Motor neuron (in vitro differentiated cells): ENCODE results near the gene ALAS2. TPM values are rescaled to one million over a fixed set of nuclear protein-coding genes. Genes with fewer than 3 reads are reported as not detected.
"Not testable (repeated sequence)": the region's sequence is repeated elsewhere in the genome, so short reads cannot be mapped to it uniquely, and the experiment has no call there.

ENCODE experiments used
- ATAC-seq, 8 experiments: fragments of 200-7000 bp; cut with Tn5 transposase; replicated peaks in 6 of 8; 2 replicates each; pipeline ENCODE4 v1.8.0; 2021; ENCODE audit warnings: mild to moderate bottlenecking in 8 of 8, moderate library complexity in 8 of 8
- H3K27ac ChIP-seq, 2 donors: fragments of 250-450 bp; sonication (Bioruptor Pico); 2 replicates each; pipeline ENCODE4 v1.9.0; 2021; ENCODE audit warnings: antibody characterized with exemption in 2 of 2, mild to moderate bottlenecking in 2 of 2, moderate library complexity in 1 of 2
- H3K4me1 ChIP-seq, 2 donors: fragments of 250-450 bp; sonication (Bioruptor Pico); replicated peaks in 1 of 2; 2 replicates each; pipeline ENCODE4 v1.6.1; 2021; ENCODE audit warnings: antibody characterized with exemption in 2 of 2, mild to moderate bottlenecking in 2 of 2, moderate library complexity in 1 of 2
- H3K4me3 ChIP-seq, 5 donors: fragments of 250-450 bp; sonication (Bioruptor Pico); 2 replicates each; pipeline ENCODE4 v1.9.0; 2021; ENCODE audit warnings: antibody characterized with exemption in 5 of 5, mild to moderate bottlenecking in 5 of 5, moderate library complexity in 4 of 5
- WGBS, 10 experiments: fragments of 450-650 bp; shearing (Covaris generic); methylation state at CpG; one replicate each; pipeline ENCODE4 v1.0.0; 2022; 5-methylcytosine and 5-hydroxymethylcytosine counted together
- in situ Hi-C, 9 experiments: fragments of 400-800 bp; cut with MboI; loops; one replicate each; pipeline ENCODE4 v1.15.0; 2021; ENCODE audit warnings: low sequenced_read_pairs in 9 of 9, low pct_unique_long_range_greater_than_20kb in 2 of 9; ENCODE audit not compliant: unreplicated experiment in 9 of 9
- total RNA-seq, 8 experiments: library from RNA; unstranded; fragments of 300-600 nt; gene quantifications; 2 replicates each; pipeline versions ENCODE4 v1.2.3 to v1.2.4, GENCODE V29; 2022

The ALAS2 gene
- total RNA-seq, 8 experiments from 2014 or later, result 0.09 TPM; not detected in 7

DNA sequence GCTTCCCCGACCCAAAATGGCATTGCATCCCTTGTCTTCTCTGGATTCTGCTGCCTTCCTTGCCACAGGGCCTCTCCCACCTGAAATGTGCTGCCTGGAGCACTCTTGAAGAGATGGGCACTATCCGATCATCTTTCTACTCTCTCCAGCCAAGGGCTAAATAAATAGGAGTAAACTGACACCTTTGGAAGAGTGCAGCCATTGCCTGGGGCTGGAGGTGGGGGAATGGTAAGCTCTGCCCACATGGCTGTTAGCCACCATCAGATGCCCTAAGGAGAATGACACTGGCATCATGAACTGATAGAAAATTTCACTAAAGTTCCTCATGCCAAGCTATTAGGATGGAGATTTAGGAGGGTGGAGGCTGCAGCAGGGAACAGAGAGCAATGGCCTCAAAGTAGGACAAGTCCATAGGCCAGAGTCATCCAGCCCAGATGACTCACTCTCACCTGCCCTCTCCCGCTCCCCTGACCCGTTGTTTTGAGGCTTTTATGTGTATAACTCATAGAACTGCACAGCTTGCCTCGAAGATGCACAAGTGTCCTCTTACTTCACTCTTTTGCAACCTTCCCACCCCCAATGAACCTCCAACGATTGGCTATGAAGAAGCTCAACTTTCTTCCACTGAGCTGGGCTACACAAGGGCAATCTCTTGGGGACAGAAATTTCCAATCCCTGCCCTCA lies 36.0 kb downstream of the ALAS2 start:
- no peak for ATAC-seq
- H3K4me1 ChIP-seq, result peaks cover 0 to 6% of the 10 kb centered on the region in 2 donors
- in situ Hi-C loops, result no loop called here
- 17 to 80% (median 58%) methylated on average over 1 to 3 of the region's 6 CpGs; no CpG with 5 or more reads in 6 of the 10 experiments for WGBS, 10 experiments
- no peak overlapping the region for H3K27ac ChIP-seq
- no peak overlapping the region for H3K4me3 ChIP-seq

DNA sequence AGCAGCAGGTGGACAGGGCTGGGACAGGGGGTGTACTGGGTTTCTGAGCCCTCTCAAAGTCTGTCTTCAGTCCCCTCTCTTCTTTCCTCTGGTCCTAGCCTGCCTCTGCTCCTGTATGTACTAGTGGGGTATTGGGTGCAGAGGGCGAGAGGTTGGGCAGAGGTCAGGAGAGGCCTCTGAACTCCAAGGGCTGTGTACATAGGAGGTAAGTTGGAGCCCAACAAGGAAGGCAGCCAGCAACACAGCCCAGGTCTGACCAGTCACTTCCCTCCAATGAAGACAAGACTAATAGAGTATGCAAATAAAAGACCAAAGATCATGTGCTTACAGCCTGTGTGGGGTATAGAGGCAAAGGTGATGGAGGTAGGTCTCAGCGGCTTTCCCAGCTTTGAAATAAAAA lies 36.7 kb downstream of the ALAS2 start, which contains the start of gene PFKFB1:
TSS of gene PFKFB1 (minus strand) at position 90 of the 400 bp plus-strand sequence. CDS start 181 bp downstream, outside the sequence.
- in situ Hi-C loops, result no loop called here

DNA sequence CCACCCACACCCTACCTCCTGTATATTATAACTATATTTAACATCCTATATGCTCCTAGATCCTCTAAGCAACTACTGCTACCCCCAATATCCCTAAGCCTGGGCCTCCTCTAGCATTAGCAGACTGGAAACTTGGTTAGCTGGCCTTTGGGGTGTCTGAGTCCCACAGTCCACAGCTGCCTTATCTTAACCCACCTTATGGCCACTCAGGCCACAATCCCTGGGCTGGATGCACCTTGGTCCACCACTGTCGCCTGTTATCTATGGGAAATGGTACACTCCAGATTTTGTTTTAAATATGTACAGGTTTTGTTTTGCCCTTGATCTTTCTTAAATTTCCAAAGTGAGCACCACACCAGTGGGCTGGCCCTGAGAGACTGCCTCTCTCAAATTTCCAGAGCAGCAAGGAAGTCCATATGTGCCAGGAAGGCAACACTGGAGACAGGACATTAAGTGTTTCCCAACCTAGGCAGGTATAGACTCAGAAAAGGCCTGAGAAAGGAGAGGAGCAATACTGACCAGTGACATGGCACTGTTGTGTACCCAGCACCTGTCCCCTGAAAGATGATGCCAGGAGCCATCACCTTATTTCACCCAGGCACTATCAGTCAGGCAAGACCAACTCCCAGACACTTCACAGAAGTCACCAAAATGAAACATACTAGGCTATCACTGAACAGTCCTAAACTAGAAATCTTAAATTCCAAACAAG lies 37.7 kb downstream of the ALAS2 start:
- Histone ChIP-seq H3K4me1 (no peaks in the 10 kb centered on the region), H3K4me3 (no peak overlapping the region), H3K27ac (no peak overlapping the region)
- 25 to 100% methylated on average over 1 of the region's 1 CpG; no CpG with 5 or more reads in 8 of the 10 experiments for WGBS, 10 experiments
- no peak for ATAC-seq
- in situ Hi-C loops, result no loop called here

More for the DNA sequence above, 36.7 kb downstream of the ALAS2 start, which contains the start of gene PFKFB1:
- Histone ChIP-seq H3K27ac (no peak within 1 kb of the TSS), H3K4me1 (peaks cover 0 to 4% of the 10 kb centered on the region in 2 donors), H3K4me3 (no peak within 1 kb of the TSS)
- ATAC-seq, result no peak
- 7 to 44% methylated on average over 2 of the region's 2 CpGs; no CpG with 5 or more reads in 8 of the 10 experiments for WGBS, 10 experiments

DNA sequence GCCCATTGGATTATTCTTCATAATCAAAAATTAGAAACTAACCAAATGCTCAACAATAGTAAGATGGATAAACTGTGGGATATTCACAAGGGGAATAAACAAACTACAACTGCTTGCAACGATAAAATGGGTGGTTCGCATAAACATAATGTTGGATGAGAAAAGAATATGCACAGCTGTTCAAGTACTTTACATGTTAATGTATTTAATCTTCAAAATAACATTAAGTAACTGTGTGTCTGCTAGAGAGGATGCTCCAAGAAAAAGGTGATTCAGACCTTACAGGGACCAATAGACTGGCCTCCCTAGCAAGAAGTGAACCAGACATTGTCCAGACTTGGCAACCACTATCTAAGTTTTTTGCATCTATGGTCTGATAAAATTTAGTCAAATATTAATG lies 39.1 kb downstream of the ALAS2 start:
- no peak overlapping the region for H3K4me3 ChIP-seq
- in situ Hi-C loops, result no loop called here
- WGBS, 10 experiments, result 30 to 63% methylated on average over 2 of the region's 2 CpGs; no CpG with 5 or more reads in 8 of the 10 experiments
- no peaks in the 10 kb centered on the region for H3K4me1 ChIP-seq
- no peak overlapping the region for H3K27ac ChIP-seq
- ATAC-seq, result peak in 3 of 8 experiments; percentile 71 to 94 (median 81)

DNA sequence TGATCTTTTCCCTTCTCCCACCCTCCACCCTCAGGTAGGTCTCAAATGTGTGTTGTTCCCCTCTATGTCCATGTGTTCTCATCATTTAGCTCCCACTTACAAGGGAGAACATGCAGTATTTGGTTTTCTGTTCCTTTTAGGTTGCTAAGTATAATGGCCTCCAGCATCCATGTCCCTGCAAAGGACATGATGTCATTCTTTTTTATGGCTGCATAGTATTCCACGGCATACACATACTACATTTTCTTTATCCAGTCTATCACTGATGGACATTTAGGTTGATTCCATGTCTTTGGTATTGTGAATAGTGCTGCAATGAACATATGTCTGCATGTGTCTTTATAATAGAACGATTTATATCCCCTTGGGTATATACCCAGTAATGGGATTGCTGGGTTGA lies 47.5 kb downstream of the ALAS2 start:
- H3K4me1 ChIP-seq, in situ Hi-C loops, H3K4me3 ChIP-seq, ATAC-seq, H3K27ac ChIP-seq: not testable (repeated sequence)
- 33 to 100% (median 56%) methylated on average over 1 to 2 of the region's 2 CpGs; no CpG with 5 or more reads in 6 of the 10 experiments for WGBS, 10 experiments

DNA sequence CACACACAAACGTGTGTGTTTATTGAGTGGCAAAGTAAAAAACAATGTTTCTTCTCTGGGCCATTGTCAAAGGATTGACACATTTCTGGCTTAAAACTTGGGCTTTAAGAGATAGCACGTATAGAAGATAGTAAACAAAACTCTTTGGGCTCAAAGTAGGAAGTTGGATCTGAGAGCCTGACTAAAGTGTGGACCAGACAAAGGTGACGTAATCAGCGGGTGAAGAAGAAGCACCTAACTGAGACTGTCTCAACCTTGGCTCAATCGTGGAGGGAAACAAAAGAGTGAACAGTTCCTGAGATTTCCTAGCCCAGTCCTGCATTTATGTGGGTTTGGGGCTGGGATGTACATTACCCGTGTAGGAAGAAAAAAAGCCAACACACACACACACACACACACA lies 50.4 kb downstream of the ALAS2 start:
- 17 to 100% (median 28%) methylated on average over 1 to 5 of the region's 6 CpGs; no CpG with 5 or more reads in 7 of the 10 experiments for WGBS, 10 experiments
- no peak for ATAC-seq
- Histone ChIP-seq H3K27ac (no peak overlapping the region), H3K4me1 (no peaks in the 10 kb centered on the region), H3K4me3 (no peak overlapping the region)
- in situ Hi-C loops, result no loop called here

DNA sequence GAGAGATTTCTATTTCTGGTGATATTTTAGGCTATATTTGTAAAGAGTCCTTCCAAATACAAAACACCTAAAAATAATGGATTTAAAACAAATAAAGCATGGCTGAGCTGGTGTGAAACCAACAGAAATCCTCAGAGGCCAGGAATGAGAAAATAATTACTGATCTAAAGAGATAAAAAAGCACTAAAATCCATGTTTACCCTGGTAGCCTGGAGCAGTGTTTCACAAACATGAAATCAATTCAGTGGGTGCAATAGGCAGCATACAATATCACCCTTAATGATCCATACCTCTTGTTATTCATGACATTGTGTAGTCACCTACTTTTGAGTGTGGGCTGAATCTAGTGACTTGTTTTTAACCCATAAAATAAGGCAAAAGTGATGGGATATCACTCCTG lies 51.3 kb downstream of the ALAS2 start:
- in situ Hi-C loops, result no loop called here
- ATAC-seq, result no peak
- Histone ChIP-seq H3K27ac (no peak overlapping the region), H3K4me3 (no peak overlapping the region), H3K4me1 (no peaks in the 10 kb centered on the region)

DNA sequence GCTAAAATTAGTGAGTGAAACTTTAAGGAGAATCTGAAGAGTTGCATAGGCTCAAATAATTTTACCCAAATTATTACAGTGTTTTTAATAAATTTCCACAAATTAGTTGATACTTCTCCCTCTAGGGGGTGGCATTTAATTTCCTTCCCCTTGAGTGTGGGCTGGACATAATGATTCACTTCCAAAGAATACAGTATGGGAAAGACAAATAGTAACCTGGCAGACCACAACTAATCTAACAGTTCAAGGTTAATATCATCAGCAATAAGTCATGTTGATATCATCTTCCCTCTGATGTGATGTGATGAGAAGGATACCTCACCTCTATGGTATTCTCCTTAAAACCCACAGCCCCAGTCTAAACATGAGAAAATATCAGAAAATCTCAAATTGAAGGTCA lies 52.3 kb downstream of the ALAS2 start:
- no peak for ATAC-seq
- no peak overlapping the region for H3K27ac ChIP-seq
- no peak overlapping the region for H3K4me3 ChIP-seq
- in situ Hi-C loops, result no loop called here
- H3K4me1 ChIP-seq, result no peaks in the 10 kb centered on the region

DNA sequence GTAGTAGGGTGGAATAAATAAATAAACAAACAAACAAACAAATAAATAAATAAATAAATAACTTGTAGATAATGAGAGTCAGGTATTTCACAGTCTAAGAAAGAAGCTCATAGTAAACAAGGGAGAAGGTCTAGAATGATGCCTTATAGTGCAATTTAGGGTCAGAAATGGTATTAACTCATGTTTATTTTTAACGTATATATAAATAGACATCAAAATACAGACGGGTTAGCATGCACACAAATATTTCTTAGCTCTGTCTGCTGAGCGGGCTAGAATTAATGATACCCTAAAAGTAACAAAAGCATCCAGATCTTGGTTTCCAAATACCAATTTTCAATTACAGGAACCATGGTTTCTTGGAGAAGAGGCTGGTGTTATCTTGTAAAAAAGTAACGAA lies 53.4 kb downstream of the ALAS2 start:
- Histone ChIP-seq H3K4me3 (no peak overlapping the region), H3K27ac (no peak overlapping the region), H3K4me1 (no peaks in the 10 kb centered on the region)
- no peak for ATAC-seq
- WGBS, 10 experiments, result 0 to 83% (median 34%) methylated on average over 1 to 4 of the region's 4 CpGs; no CpG with 5 or more reads in 2 of the 10 experiments
- in situ Hi-C loops, result no loop called here

DNA sequence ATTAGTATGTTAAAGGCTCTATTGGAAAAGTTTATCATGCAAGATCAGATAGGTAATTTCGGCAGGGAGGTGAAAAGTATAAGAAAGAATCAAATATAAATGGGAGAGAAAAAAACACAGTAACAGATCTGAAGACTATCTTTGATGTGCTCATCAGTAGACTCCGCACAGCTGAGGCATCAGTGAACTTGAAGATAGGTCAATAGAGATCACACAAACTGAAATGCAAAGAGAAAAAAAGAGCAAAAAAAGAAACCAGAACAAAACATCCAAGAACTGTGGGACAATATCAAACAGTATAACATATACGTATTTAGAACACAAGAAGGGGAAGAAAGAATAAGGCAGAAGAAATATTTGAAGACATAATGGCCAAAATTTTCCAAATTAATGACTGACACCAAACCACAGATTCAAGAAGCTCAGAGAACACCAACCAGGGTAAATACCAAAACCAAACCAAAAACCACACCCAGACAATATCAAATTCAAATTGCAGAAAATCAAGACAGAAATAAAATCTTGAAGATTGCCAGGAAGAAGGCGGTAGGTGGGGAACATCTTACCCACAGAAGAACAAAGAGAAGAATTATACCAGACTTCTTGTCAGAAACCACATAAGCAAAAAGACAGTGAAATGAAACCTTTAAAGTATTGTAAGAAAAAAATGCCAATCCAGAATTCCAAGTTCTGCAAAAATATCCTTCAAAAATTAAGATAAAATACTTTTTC lies 65.8 kb downstream of the ALAS2 start:
- no peaks in the 10 kb centered on the region for H3K4me1 ChIP-seq
- no peak overlapping the region for H3K4me3 ChIP-seq
- in situ Hi-C loops, result no loop called here
- no peak overlapping the region for H3K27ac ChIP-seq
- 0 to 100% (median 48%) methylated on average over 1 to 4 of the region's 4 CpGs; no CpG with 5 or more reads in 1 of the 10 experiments for WGBS, 10 experiments
- ATAC-seq, result no peak

DNA sequence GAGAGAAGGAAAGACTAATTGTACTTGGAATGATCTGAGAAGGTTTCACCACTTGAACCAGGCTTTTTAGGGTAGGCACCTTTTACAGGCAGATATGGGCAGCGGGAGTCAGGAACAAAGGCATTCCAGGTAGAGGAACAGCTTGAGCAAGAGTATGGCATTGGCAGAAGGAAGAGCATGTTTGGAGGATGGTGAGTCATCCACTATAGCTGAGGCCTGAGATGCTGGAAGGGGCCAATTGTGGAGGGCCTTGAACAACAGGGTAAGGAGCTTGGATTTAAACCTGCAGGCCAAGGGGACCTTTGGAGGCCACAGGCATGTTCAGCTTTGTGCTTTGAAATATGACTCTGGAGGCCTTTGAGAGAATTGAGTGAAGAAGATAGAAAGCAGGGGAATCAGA lies 69.0 kb downstream of the ALAS2 start:
- no peak for ATAC-seq

More for the DNA sequence above, 69.0 kb downstream of the ALAS2 start:
- Histone ChIP-seq H3K4me3 (no peak overlapping the region), H3K27ac (no peak overlapping the region), H3K4me1 (no peaks in the 10 kb centered on the region)
- in situ Hi-C loops, result no loop called here
- 0 to 75% methylated on average over 1 of the region's 1 CpG; no CpG with 5 or more reads in 8 of the 10 experiments for WGBS, 10 experiments
